ENCODE measurements around the gene EFS.
"Not testable (repeated sequence)": the region's sequence is repeated elsewhere in the genome, so short reads cannot be mapped to it uniquely, and the experiment has no call there.

The EFS gene

GRCh38 chr14:23396126-23396525, 31.2 kb upstream of the EFS start:
- peaks cover 5% of the 10 kb centered on the region for H3K27me3 ChIP-seq (ENCODE audit: insufficient read depth, low read length, poor library complexity)
- DNase-seq: no peak

DNA sequence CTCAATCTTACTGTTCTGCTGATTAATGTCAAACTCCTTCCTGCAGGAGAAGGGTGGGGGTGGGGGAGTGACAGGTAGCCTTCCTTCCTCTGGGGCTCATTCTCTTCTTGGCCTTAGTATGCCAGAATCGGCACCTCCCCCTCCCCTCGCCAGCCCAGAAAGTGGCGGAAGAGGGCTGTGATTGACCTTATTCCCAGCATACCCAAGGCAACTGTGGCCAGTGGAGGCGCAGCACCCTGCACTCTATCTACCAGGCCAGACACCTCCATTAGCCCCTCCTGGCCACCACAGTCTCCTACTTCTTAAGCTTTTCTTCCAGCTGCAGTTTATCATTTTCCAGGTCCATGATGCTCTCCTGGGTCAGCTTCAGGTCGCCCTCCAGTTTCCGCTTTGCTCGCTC, 27.6 kb upstream of the EFS start:
- Histone ChIP-seq H3K4me2 (ENCODE audit: insufficient read depth, low read length) (no peak overlapping the region), H3K27ac (ENCODE audit: low read length) (no peak overlapping the region), H4K20me1 (ENCODE audit: insufficient read depth, low read length) (no peaks in the 10 kb centered on the region), H3K9ac (ENCODE audit: low read depth, low read length) (no peak overlapping the region), H3K79me2 (ENCODE audit: insufficient read depth, low read length) (no peaks in the 10 kb centered on the region), H2AFZ (ENCODE audit: low read depth, low read length) (no peak overlapping the region), H3K36me3 (ENCODE audit: insufficient read depth, low read length) (no peaks in the 10 kb centered on the region), H3K4me3 (ENCODE audit: low read depth in 1 of 2, low read length in 2 of 2) (no peak overlapping the region), H3K9me3 (ENCODE audit: insufficient read depth, low read length, severe bottlenecking) (no peaks in the 10 kb centered on the region), H3K4me1 (ENCODE audit: insufficient read depth, low read length) (no peaks in the 10 kb centered on the region), H3K27me3 (ENCODE audit: insufficient read depth, low read length, poor library complexity) (peaks cover 5% of the 10 kb centered on the region)
- DNase-seq: no peak
- TF ChIP-seq, protein P1, sequence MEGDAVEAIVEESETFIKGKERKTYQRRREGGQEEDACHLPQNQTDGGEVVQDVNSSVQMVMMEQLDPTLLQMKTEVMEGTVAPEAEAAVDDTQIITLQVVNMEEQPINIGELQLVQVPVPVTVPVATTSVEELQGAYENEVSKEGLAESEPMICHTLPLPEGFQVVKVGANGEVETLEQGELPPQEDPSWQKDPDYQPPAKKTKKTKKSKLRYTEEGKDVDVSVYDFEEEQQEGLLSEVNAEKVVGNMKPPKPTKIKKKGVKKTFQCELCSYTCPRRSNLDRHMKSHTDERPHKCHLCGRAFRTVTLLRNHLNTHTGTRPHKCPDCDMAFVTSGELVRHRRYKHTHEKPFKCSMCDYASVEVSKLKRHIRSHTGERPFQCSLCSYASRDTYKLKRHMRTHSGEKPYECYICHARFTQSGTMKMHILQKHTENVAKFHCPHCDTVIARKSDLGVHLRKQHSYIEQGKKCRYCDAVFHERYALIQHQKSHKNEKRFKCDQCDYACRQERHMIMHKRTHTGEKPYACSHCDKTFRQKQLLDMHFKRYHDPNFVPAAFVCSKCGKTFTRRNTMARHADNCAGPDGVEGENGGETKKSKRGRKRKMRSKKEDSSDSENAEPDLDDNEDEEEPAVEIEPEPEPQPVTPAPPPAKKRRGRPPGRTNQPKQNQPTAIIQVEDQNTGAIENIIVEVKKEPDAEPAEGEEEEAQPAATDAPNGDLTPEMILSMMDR (IDR thresholded peaks at IDR 0.05; ENCODE audit: borderline replicate concordance, extremely low read depth, low read length, poor library complexity, severe bottlenecking): no peak
- no peak for TF ChIP-seq EZH2 (IDR thresholded peaks at IDR 0.05; ENCODE audit: borderline replicate concordance, low read depth, low read length, severe bottlenecking)
- ATAC-seq (ENCODE audit: insufficient read depth, low read depth): no peak

More at GRCh38 chr14:23396126-23396525, 31.2 kb upstream of the EFS start:
- ATAC-seq (ENCODE audit: insufficient read depth, low read depth): no peak
- Histone ChIP-seq H3K4me1 (ENCODE audit: insufficient read depth, low read length) (no peaks in the 10 kb centered on the region), H3K36me3 (ENCODE audit: insufficient read depth, low read length) (no peaks in the 10 kb centered on the region), H3K9ac (ENCODE audit: low read depth, low read length) (no peak overlapping the region), H4K20me1 (ENCODE audit: insufficient read depth, low read length) (no peaks in the 10 kb centered on the region), H3K4me2 (ENCODE audit: insufficient read depth, low read length) (no peak overlapping the region), H3K79me2 (ENCODE audit: insufficient read depth, low read length) (no peaks in the 10 kb centered on the region), H3K27ac (ENCODE audit: low read length) (no peak overlapping the region), H2AFZ (ENCODE audit: low read depth, low read length) (no peak overlapping the region), H3K9me3 (ENCODE audit: insufficient read depth, low read length, severe bottlenecking) (no peaks in the 10 kb centered on the region), H3K4me3 (ENCODE audit: low read depth in 1 of 2, low read length in 2 of 2) (no peak overlapping the region)
- TF ChIP-seq, protein P1 (IDR thresholded peaks at IDR 0.05; ENCODE audit: borderline replicate concordance, extremely low read depth, low read length, poor library complexity, severe bottlenecking): no peak
- TF ChIP-seq EZH2 (IDR thresholded peaks at IDR 0.05; ENCODE audit: borderline replicate concordance, low read depth, low read length, severe bottlenecking): no peak

- not testable (repeated sequence) for H3K9ac ChIP-seq (ENCODE audit: low read depth, low read length); H2AFZ ChIP-seq (ENCODE audit: low read depth, low read length); H3K79me2 ChIP-seq (ENCODE audit: insufficient read depth, low read length); H3K4me2 ChIP-seq (ENCODE audit: insufficient read depth, low read length); DNase-seq; H4K20me1 ChIP-seq (ENCODE audit: insufficient read depth, low read length); H3K4me1 ChIP-seq (ENCODE audit: insufficient read depth, low read length); H3K27me3 ChIP-seq (ENCODE audit: insufficient read depth, low read length, poor library complexity); H3K36me3 ChIP-seq (ENCODE audit: insufficient read depth, low read length); H3K27ac ChIP-seq (ENCODE audit: low read length); ATAC-seq (ENCODE audit: insufficient read depth, low read depth); H3K4me3 ChIP-seq (ENCODE audit: low read depth in 1 of 2, low read length in 2 of 2); H3K9me3 ChIP-seq (ENCODE audit: insufficient read depth, low read length, severe bottlenecking)
Measured at GRCh38 chr14:23389871-23390270, 24.9 kb upstream of the EFS start.

GRCh38 chr14:23389396-23389795, 24.4 kb upstream of the EFS start:
- Histone ChIP-seq H3K4me3 (ENCODE audit: low read depth in 1 of 2, low read length in 2 of 2) (no peak overlapping the region), H3K9ac (ENCODE audit: low read depth, low read length) (no peak overlapping the region), H2AFZ (ENCODE audit: low read depth, low read length) (no peak overlapping the region), H3K4me2 (ENCODE audit: insufficient read depth, low read length) (no peak overlapping the region), H3K79me2 (ENCODE audit: insufficient read depth, low read length) (no peaks in the 10 kb centered on the region), H3K4me1 (ENCODE audit: insufficient read depth, low read length) (no peaks in the 10 kb centered on the region), H3K27ac (ENCODE audit: low read length) (no peak overlapping the region), H3K27me3 (ENCODE audit: insufficient read depth, low read length, poor library complexity) (peaks cover 2% of the 10 kb centered on the region), H3K9me3 (ENCODE audit: insufficient read depth, low read length, severe bottlenecking) (no peaks in the 10 kb centered on the region), H4K20me1 (ENCODE audit: insufficient read depth, low read length) (no peaks in the 10 kb centered on the region), H3K36me3 (ENCODE audit: insufficient read depth, low read length) (no peaks in the 10 kb centered on the region)
- TF ChIP-seq EZH2 (IDR thresholded peaks at IDR 0.05; ENCODE audit: borderline replicate concordance, low read depth, low read length, severe bottlenecking): no peak
- TF ChIP-seq, protein P1 (IDR thresholded peaks at IDR 0.05; ENCODE audit: borderline replicate concordance, extremely low read depth, low read length, poor library complexity, severe bottlenecking): no peak
- ATAC-seq (ENCODE audit: insufficient read depth, low read depth): no peak
- no peak for DNase-seq
